H1 (cell line): ENCODE measurements around the gene HLF. TPM values are rescaled to one million over a fixed set of nuclear protein-coding genes. Genes with fewer than 3 reads are reported as not detected.
A peak's percentile ranks its signal among the peaks of the same experiment; 100 is the strongest.

Source experiments
- CTCF ChIA-PET: fragments of 300-600 bp; sonication (Branson Sonifier 250); formaldehyde crosslinking; loops from one replicate; lab custom pipeline; 2021; ENCODE audit not compliant: partially characterized antibody; lab: Charles Lee
- POLR2A ChIA-PET: fragments of 300-600 bp; sonication (Branson Sonifier 250); formaldehyde crosslinking; loops from one replicate; lab custom pipeline; 2021; ENCODE audit warnings: inconsistent platforms; ENCODE audit not compliant: partially characterized antibody; lab: Charles Lee
- DNase-seq, 2 experiments: peaks; one replicate each; pipeline versions ENCODE4 v3.0.0 to v3.0.0-alpha.2; 2010 to 2022; ENCODE audit warnings: low spot score in 2 of 2, low read depth in 1 of 2, mixed read lengths in 1 of 2
- FAIRE-seq: peaks from 2 replicates; lab custom pipeline; 2011; peaks lifted over from hg19 to GRCh38; lab: Jason Lieb, UNC
- H2AFZ ChIP-seq: 2 replicates; pipeline ENCODE4 v1.8.1; 2012; ENCODE audit warnings: low read length, inconsistent platforms
- H2AK5ac ChIP-seq: 2 replicates; pipeline ENCODE4 v1.6.1; 2013; ENCODE audit warnings: low read depth, low read length
- H2BK120ac ChIP-seq: replicated peaks from 2 replicates; pipeline ENCODE3; 2013; ENCODE audit warnings: low read depth, low read length, inconsistent platforms
- H2BK12ac ChIP-seq: 2 replicates; pipeline ENCODE4 v1.6.1; 2013; ENCODE audit warnings: low read depth, low read length
- H2BK15ac ChIP-seq: 2 replicates; pipeline ENCODE4 v1.6.1; 2013; ENCODE audit warnings: low read length
- H2BK20ac ChIP-seq: 2 replicates; pipeline ENCODE4 v1.6.1; 2013; ENCODE audit warnings: low read length
- H2BK5ac ChIP-seq: 2 replicates; pipeline ENCODE4 v1.6.1; 2013; ENCODE audit warnings: low read depth, low read length
- H3K14ac ChIP-seq: 2 replicates; pipeline ENCODE4 v1.6.1; 2013; ENCODE audit warnings: inconsistent platforms; ENCODE audit not compliant: insufficient read length
- H3K18ac ChIP-seq: 2 replicates; pipeline ENCODE4 v1.6.1; 2013; ENCODE audit warnings: low read length; ENCODE audit errors: extremely low read depth
- H3K23ac ChIP-seq: 2 replicates; pipeline ENCODE4 v1.6.1; 2013; ENCODE audit warnings: inconsistent platforms; ENCODE audit not compliant: insufficient read length
- H3K23me2 ChIP-seq: 2 replicates; pipeline ENCODE4 v1.6.1; 2013; ENCODE audit warnings: low read depth, low read length
- H3K27ac ChIP-seq: 2 replicates; pipeline ENCODE4 v1.6.1; 2011; ENCODE audit warnings: low read depth, low read length, inconsistent platforms
- H3K27me3 ChIP-seq, 4 experiments: replicated peaks in 1 of 4; 1 replicate in 1 of 4; 2 replicates in 3 of 4; pipeline versions ENCODE4 v1.6.1 to v1.8.1; 2011 to 2013; ENCODE audit warnings: low read length in 3 of 4, mild to moderate bottlenecking in 3 of 4, inconsistent platforms in 2 of 4, mixed read lengths in 2 of 4, moderate library complexity in 1 of 4; ENCODE audit not compliant: control insufficient read depth in 3 of 4, insufficient read depth in 3 of 4; ENCODE audit errors: extremely low read depth in 1 of 4
- H3K36me3 ChIP-seq, 4 experiments: 2 replicates each; pipeline versions ENCODE4 v1.6.1 to v1.8.1; 2011 to 2013; ENCODE audit warnings: mild to moderate bottlenecking in 4 of 4, low read length in 3 of 4, moderate library complexity in 2 of 4, control low read depth in 1 of 4, inconsistent platforms in 1 of 4; ENCODE audit not compliant: insufficient read depth in 4 of 4, control insufficient read depth in 2 of 4
- H3K4ac ChIP-seq: replicated peaks from 2 replicates; pipeline ENCODE3; 2013; ENCODE audit warnings: low read length, low read depth, mixed read lengths, inconsistent platforms; ENCODE audit not compliant: insufficient read length
- H3K4me1 ChIP-seq, 4 experiments: replicated peaks in 1 of 4; 1 replicate in 1 of 4; 2 replicates in 3 of 4; pipeline versions ENCODE4 v1.6.1 to v1.8.1; 2011 to 2013; ENCODE audit warnings: low read length in 3 of 4, inconsistent platforms in 2 of 4, mixed read lengths in 1 of 4; ENCODE audit not compliant: insufficient read depth in 4 of 4, control insufficient read depth in 3 of 4
- H3K4me2 ChIP-seq, 2 experiments: 2 replicates each; pipeline versions ENCODE4 v1.6.1 to v1.8.1; 2011 to 2013; ENCODE audit warnings: low read depth in 2 of 2, low read length in 2 of 2, control low read depth in 1 of 2, inconsistent platforms in 1 of 2, mild to moderate bottlenecking in 1 of 2; ENCODE audit not compliant: insufficient read depth in 1 of 2
- H3K4me3 ChIP-seq, 4 experiments: fragments of 200-600, 300-600 bp in 1 of 4; sonication (generic), shearing (Covaris generic), sonication (Bioruptor Twin) in 1 of 4; 2 replicates each; pipeline versions ENCODE4 v1.5.1 to v1.8.1; 2011 to 2016; ENCODE audit warnings: low read length in 4 of 4, low read depth in 3 of 4, control low read depth in 2 of 4, inconsistent platforms in 2 of 4, mild to moderate bottlenecking in 2 of 4, mixed read lengths in 1 of 4, moderate library complexity in 1 of 4; ENCODE audit not compliant: insufficient read depth in 2 of 4; ENCODE audit errors: extremely low read depth in 1 of 4
- H3K56ac ChIP-seq: replicated peaks from 2 replicates; pipeline ENCODE3; 2013; ENCODE audit warnings: low read depth, mild to moderate bottlenecking, mixed read lengths, low read length, inconsistent platforms; ENCODE audit not compliant: insufficient read length
- H3K79me1 ChIP-seq: 2 replicates; pipeline ENCODE4 v1.6.1; 2013; ENCODE audit warnings: low read depth, low read length, control low read depth
- H3K79me2 ChIP-seq, 2 experiments: 2 replicates each; pipeline versions ENCODE4 v1.6.1 to v1.8.1; 2012 to 2013; ENCODE audit warnings: low read length in 2 of 2, mild to moderate bottlenecking in 2 of 2, inconsistent platforms in 1 of 2; ENCODE audit not compliant: insufficient read depth in 2 of 2, control insufficient read depth in 1 of 2
- H3K9ac ChIP-seq, 4 experiments: replicated peaks in 1 of 4; 1 replicate in 1 of 4; 2 replicates in 3 of 4; pipeline versions ENCODE4 v1.6.1 to v1.8.1; 2011 to 2013; ENCODE audit warnings: low read depth in 3 of 4, low read length in 3 of 4, control low read depth in 2 of 4, mild to moderate bottlenecking in 2 of 4, moderate library complexity in 2 of 4, inconsistent platforms in 1 of 4; ENCODE audit errors: extremely low read depth in 1 of 4
- H3K9me3 ChIP-seq, 2 experiments: 2 replicates each; pipeline versions ENCODE4 v1.6.1 to v1.8.1; 2012 to 2013; ENCODE audit warnings: mild to moderate bottlenecking in 2 of 2, moderate library complexity in 2 of 2, control low read depth in 1 of 2, inconsistent platforms in 1 of 2, low read depth in 1 of 2, low read length in 1 of 2, mixed read lengths in 1 of 2; ENCODE audit not compliant: insufficient read depth in 2 of 2
- H4K20me1 ChIP-seq, 2 experiments: replicated peaks in 1 of 2; 2 replicates each; pipeline versions ENCODE3 to v1.8.1; 2011 to 2013; ENCODE audit warnings: inconsistent platforms in 2 of 2, low read length in 2 of 2, mild to moderate bottlenecking in 1 of 2; ENCODE audit not compliant: insufficient read depth in 2 of 2, control insufficient read depth in 1 of 2
- H4K5ac ChIP-seq: 2 replicates; pipeline ENCODE4 v1.6.1; 2013; ENCODE audit warnings: low read length, low read depth, mixed read lengths, inconsistent platforms; ENCODE audit not compliant: insufficient read length
- H4K8ac ChIP-seq: 2 replicates; pipeline ENCODE4 v1.8.0; 2013; ENCODE audit warnings: mild to moderate bottlenecking, moderate library complexity, low read length, inconsistent platforms; ENCODE audit not compliant: insufficient read depth; ENCODE audit errors: extremely low read depth
- H4K91ac ChIP-seq: replicated peaks from 2 replicates; pipeline ENCODE3; 2013; ENCODE audit warnings: low read length, mixed read lengths, inconsistent platforms; ENCODE audit not compliant: insufficient read length
- ATF2 ChIP-seq: IDR thresholded peaks from 2 replicates; pipeline ENCODE4 v1.6.1; 2012; ENCODE audit warnings: low read length, inconsistent platforms
- CTCF ChIP-seq, 3 experiments: IDR thresholded peaks; 1 replicate in 2 of 3; 2 replicates in 1 of 3; pipeline versions ENCODE4 v1.5.1 to v1.6.1; 2011; ENCODE audit warnings: low read length in 3 of 3, mild to moderate bottlenecking in 3 of 3, inconsistent platforms in 2 of 3, low read depth in 1 of 3, moderate library complexity in 1 of 3; ENCODE audit not compliant: insufficient read depth in 1 of 3; ENCODE audit errors: control extremely low read depth in 1 of 3
- MAX ChIP-seq: IDR thresholded peaks from 2 replicates; pipeline ENCODE4 v1.6.1; 2012; ENCODE audit warnings: inconsistent platforms
- NRF1 ChIP-seq: IDR thresholded peaks from 2 replicates; pipeline ENCODE4 v1.6.1; 2011; ENCODE audit warnings: mild to moderate bottlenecking, low read depth, low read length, improper control_type of control experiment
- RAD21 ChIP-seq, 2 experiments: IDR thresholded peaks in 1 of 2; conservative IDR thresholded peaks in 1 of 2; 2 replicates each; pipeline ENCODE4 v1.6.1; 2011; ENCODE audit warnings: low read depth in 2 of 2, low read length in 2 of 2, improper control_type of control experiment in 1 of 2, inconsistent platforms in 1 of 2, mild to moderate bottlenecking in 1 of 2, moderate library complexity in 1 of 2
- WGBS, 2 experiments: shearing (Covaris generic) in 1 of 2; methylation state at CpG; one replicate each; pipeline versions ENCODE4 v1.1.6 to v1.1.7; 2013 to 2015; ENCODE audit warnings: low lambda C conversion rate in 2 of 2, mixed read lengths in 2 of 2, inconsistent platforms in 1 of 2, low coverage in 1 of 2, missing lambda C conversion rate in 1 of 2; ENCODE audit not compliant: insufficient replicate concordance in 2 of 2, insufficient coverage in 1 of 2, insufficient read length in 1 of 2; ENCODE audit errors: extremely low coverage in 1 of 2, missing lambda C conversion rate in 1 of 2; 5-methylcytosine and 5-hydroxymethylcytosine counted together
- polyA plus RNA-seq, 7 experiments: library from polyadenylated mRNA; depleted of rRNA in 3 of 7; stranded (reverse) in 5 of 7; unstranded in 2 of 7; fragments of >200 nt in 5 of 7; fragments of 200-250 nt in 2 of 7; gene quantifications; 1 replicate in 5 of 7; 2 replicates in 1 of 7; 4 replicates in 1 of 7; pipeline versions ENCODE4 v1.2.1 to v1.2.3, GENCODE V29; 2011 to 2013; ENCODE audit warnings: missing spikeins in 2 of 7, mixed read lengths in 2 of 7
- total RNA-seq: library from RNA; stranded (reverse); fragmentation: NEBNext Ultra II Directional; extraction: Animal tissue kit (Norgen Biotek cat#: 25700); gene quantifications from 2 replicates; pipeline ENCODE4 v1.2.1, GENCODE V29; 2021

Gene HLF
- total and polyA plus RNA-seq, 2 of the 8 experiments (the other 6 are each of a cell fraction or from before 2014, with no cell fraction given) = 0.39 to 0.60 TPM

DNA sequence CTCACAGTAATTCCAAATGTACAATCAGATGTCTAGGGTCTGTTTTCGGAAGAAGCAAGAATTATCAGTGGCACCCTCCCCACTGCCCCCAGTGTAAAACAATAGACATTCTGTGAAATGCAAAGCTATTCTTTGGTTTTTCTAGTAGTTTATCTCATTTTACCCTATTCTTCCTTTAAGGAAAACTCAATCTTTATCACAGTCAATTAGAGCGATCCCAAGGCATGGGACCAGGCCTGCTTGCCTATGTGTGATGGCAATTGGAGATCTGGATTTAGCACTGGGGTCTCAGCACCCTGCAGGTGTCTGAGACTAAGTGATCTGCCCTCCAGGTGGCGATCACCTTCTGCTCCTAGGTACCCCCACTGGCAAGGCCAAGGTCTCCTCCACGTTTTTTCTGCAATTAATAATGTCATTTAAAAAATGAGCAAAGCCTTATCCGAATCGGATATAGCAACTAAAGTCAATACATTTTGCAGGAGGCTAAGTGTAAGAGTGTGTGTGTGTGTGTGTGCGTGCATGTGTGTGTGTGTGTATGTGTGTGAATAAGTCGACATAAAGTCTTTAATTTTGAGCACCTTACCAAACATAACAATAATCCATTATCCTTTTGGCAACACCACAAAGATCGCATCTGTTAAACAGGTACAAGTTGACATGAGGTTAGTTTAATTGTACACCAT lies 59.7 kb downstream of the HLF start:
- no peak overlapping the region for H2AFZ ChIP-seq
- peaks cover 0 to 2% of the 10 kb centered on the region in 2 experiments; a peak in 1 of 4 replicates for H3K9me3 ChIP-seq
- H3K9ac ChIP-seq = no peak overlapping the region
- H3K79me1 ChIP-seq = no peaks in the 10 kb centered on the region
- no peaks in the 10 kb centered on the region for H4K20me1 ChIP-seq
- no peaks in the 10 kb centered on the region for H3K23me2 ChIP-seq
- H3K14ac ChIP-seq = no peak overlapping the region
- ChIA-PET CTCF (interaction anchor here (1.5 kb wide), 1 partner anchor 15 kb away, joined by 4 read pairs; no protein-coding TSS in a partner anchor), POLR2A (no interaction called here)
- no peak overlapping the region for H3K4me3 ChIP-seq
- 81% methylated on average over 9 of the region's 9 CpGs; no CpG with 5 or more reads in 1 of the 2 experiments for WGBS, 2 experiments
- H3K27ac ChIP-seq = no peak overlapping the region
- no peak overlapping the region for H2BK12ac ChIP-seq
- no peak overlapping the region for H2BK15ac ChIP-seq
- no peak overlapping the region for H4K5ac ChIP-seq
- no peak overlapping the region for H3K4me2 ChIP-seq
- H2BK20ac ChIP-seq = no peak overlapping the region
- H3K79me2 ChIP-seq = no peaks in the 10 kb centered on the region
- H2AK5ac ChIP-seq = no peak overlapping the region
- TF ChIP-seq RAD21 (IDR thresholded peaks at IDR 0.05 in 1 of 2, conservative IDR thresholded peaks at IDR 0.05 in 1 of 2; ENCODE audit: low read depth in 2 of 2, low read length in 2 of 2) (peak; percentile 19 to 25; a peak in 2 of 4 replicates), CTCF (IDR thresholded peaks at IDR 0.05; ENCODE audit: control extremely low read depth in 1 of 3, insufficient read depth in 1 of 3, low read depth in 1 of 3, low read length in 3 of 3) (peak in 1 of 3 experiments; percentile 19; a peak in 1 of 4 replicates), MAX (no peak), NRF1 (no peak), ATF2 (no peak)
- no peak overlapping the region for H3K23ac ChIP-seq
- H3K4me1 ChIP-seq = no peaks in the 10 kb centered on the region
- H4K91ac ChIP-seq = no peak overlapping the region
- H2BK120ac ChIP-seq = no peak overlapping the region
- no peak overlapping the region for H3K4ac ChIP-seq
- DNase-seq (no peak), FAIRE-seq (no peak)
- no peak overlapping the region for H4K8ac ChIP-seq
- H3K18ac ChIP-seq = no peak overlapping the region
- no peaks in the 10 kb centered on the region for H3K27me3 ChIP-seq
- H3K36me3 ChIP-seq = no peaks in the 10 kb centered on the region
- no peak overlapping the region for H3K56ac ChIP-seq
- no peak overlapping the region for H2BK5ac ChIP-seq
